ENCODE data around the gene BRI3.
A peak's percentile ranks its signal among the peaks of the same experiment; 100 is the strongest.

BRI3 gene, protein sequence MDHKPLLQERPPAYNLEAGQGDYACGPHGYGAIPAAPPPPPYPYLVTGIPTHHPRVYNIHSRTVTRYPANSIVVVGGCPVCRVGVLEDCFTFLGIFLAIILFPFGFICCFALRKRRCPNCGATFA

DNA sequence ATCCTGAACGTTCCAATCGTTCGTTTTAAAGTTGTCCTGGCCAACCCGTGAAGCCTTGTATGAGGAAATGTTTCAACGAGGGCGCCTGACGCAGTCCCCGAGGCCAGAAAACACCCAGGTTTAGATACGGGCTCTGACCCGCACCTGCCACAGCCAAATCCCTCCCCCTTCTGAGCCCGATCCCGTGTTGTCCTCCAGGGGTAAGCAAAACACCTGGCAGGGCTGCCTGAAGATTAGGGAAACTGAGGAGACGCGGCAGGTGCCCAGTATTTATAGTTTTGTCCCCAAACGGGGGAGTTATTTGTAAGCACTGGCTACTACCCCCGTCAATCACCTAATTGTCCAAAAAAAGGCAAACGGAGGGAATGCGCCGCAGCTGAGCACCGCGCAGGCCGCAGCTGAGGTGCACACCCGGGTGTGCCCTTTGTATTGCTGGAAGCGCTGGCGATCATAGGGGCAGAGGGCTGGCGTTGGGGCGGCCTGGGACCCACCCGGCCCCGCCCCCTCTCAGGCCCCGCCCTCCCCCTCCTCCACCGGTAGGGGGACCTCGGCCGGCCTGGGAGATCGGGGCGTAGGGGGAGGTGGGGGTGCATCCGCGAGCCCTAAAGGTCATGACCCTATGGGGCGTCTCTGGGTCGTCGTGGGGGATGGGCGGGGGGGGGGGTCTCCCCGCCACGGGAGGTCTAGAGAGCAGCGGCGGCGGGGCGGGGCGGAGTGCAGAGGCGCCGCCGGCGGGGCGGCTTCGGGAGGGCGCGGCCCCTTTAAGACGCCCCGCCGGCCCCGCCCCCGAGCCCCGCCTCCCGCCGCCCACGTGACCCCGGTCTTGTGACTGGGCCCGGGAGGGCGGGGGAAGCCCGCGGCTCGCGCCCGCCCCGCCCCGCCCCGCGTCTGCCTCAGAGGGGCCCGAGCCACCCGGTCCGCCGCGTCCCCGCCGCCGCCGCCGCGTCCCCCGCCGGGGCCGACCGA lies at the start of gene BRI3:
Gene BRI3, plus strand, starts transcription at position 896 of the 966 bp plus-strand sequence. CDS start 110 bp downstream, outside the sequence.
- peak within 1 kb of the TSS; percentile 93 to 98 for H3K27ac ChIP-seq
- no peaks in the 10 kb centered on the region for H3K9me3 ChIP-seq
- no peaks in the 10 kb centered on the region for H3K27me3 ChIP-seq
- H3K4me3 ChIP-seq: peak within 1 kb of the TSS; percentile 75 to 86
- intact Hi-C loops (cut with DNase I; ENCODE audit: low total_unique reads): loop anchor here (5.0 kb wide), 1 partner anchor 1271 kb away; the partner anchor contains the start of gene FAM200A
- DNase-seq: peak; percentile 86 to 94
- H3K4me1 ChIP-seq: peaks cover 8 to 55% (median 36%) of the 10 kb centered on the region in 4 donors
- H3K36me3 ChIP-seq: peaks cover 0 to 4% (median 0%) of the 10 kb centered on the region in 3 donors
- TF ChIP-seq, protein P1, sequence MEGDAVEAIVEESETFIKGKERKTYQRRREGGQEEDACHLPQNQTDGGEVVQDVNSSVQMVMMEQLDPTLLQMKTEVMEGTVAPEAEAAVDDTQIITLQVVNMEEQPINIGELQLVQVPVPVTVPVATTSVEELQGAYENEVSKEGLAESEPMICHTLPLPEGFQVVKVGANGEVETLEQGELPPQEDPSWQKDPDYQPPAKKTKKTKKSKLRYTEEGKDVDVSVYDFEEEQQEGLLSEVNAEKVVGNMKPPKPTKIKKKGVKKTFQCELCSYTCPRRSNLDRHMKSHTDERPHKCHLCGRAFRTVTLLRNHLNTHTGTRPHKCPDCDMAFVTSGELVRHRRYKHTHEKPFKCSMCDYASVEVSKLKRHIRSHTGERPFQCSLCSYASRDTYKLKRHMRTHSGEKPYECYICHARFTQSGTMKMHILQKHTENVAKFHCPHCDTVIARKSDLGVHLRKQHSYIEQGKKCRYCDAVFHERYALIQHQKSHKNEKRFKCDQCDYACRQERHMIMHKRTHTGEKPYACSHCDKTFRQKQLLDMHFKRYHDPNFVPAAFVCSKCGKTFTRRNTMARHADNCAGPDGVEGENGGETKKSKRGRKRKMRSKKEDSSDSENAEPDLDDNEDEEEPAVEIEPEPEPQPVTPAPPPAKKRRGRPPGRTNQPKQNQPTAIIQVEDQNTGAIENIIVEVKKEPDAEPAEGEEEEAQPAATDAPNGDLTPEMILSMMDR (IDR thresholded peaks at IDR 0.05): no peak

DNA sequence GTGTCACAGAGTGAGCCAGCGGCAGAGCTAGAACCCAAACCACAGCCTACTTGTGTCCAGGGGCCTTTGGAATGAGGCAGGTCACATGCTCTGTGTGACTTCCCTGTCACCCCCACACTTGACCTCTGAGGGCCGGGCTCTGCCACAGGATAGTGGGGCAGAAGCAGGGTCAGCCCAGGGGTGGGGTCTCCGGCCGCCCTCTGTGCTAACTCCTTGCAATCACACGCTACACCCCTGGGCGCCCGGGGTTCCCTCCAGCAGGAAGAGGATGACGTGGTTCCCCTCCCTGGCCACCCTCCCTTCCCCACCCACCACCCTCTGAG lies 49.3 kb upstream of the BRI3 start:
- Histone ChIP-seq H3K4me3 (no peak overlapping the region), H3K9me3 (no peaks in the 10 kb centered on the region), H3K27ac (no peak overlapping the region), H3K4me1 (no peaks in the 10 kb centered on the region), H3K27me3 (no peaks in the 10 kb centered on the region), H3K36me3 (peaks cover 10 to 86% (median 48%) of the 10 kb centered on the region in 3 donors)
- no peak for DNase-seq
- TF ChIP-seq, protein P1 (IDR thresholded peaks at IDR 0.05): no peak
- intact Hi-C loops (cut with DNase I; ENCODE audit: low total_unique reads): no loop called here

DNA sequence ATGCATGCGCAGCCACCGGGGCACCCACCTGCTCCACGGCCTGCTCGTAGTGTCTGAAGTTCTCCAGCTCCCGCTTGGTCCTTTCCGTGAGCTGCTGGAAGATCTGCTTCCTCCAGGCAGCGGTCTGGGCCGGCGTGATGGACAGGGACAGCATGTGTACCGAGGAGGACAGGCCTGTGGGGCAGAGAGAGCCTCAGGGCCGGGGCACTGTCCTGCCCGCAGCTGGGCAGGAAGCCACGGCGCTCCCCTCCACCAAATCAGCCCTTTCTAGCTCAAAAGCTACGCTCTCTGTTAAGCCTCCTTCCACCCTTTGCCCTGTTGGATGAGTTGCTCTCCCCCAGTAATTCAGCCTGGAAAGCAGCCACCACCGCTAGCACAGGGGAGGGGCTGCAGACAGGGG lies 48.7 kb upstream of the BRI3 start:
- DNase-seq: no peak
- no peaks in the 10 kb centered on the region for H3K4me1 ChIP-seq
- no peak overlapping the region for H3K4me3 ChIP-seq
- TF ChIP-seq, protein P1 (IDR thresholded peaks at IDR 0.05): no peak
- intact Hi-C loops (cut with DNase I; ENCODE audit: low total_unique reads): no loop called here
- peaks cover 10 to 85% (median 53%) of the 10 kb centered on the region in 3 donors for H3K36me3 ChIP-seq
- no peaks in the 10 kb centered on the region for H3K27me3 ChIP-seq
- no peaks in the 10 kb centered on the region for H3K9me3 ChIP-seq
- H3K27ac ChIP-seq: no peak overlapping the region

DNA sequence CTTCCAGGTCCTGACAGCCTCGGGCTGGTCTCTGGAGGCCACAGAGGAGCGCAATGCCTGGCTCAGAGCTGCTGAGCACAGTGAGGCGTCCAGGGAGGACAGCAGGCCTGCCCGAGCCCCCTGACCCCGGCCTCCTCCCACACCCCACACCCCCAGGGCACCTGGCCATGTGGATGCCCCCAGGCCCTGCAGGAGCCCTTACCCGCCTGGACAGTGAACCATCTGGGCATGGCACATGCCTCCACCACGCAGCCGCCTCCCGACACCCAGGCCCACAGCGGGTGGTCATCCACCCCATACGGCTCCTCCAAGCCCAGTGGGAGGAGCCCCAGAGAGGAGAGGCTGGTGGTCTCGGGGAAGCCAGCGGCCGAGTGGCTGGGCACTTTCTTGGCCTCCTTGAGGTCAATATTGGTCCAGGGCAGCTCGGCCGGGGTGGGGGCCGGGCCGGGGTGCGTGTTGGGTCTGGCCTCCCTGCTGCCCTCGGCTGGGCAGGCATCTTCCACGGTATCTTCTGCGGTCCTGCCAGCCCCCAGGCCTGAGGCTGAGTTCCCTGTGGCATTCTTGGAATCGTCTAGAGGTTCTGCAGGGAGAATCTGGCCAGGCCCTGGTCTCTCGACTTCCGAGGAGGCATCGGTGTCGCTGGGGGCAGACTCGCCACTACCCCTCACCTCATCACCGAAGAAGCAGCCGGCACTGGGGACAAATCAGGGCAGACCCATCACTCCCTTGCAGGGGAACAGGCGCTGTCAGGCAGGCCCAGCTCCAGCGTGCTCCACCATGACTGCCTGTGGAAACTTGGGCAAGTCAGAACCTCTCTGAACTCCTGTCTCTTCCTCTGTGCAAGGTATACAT lies 48.0 kb upstream of the BRI3 start:
- H3K9me3 ChIP-seq: no peaks in the 10 kb centered on the region
- no peak overlapping the region for H3K4me3 ChIP-seq
- H3K27ac ChIP-seq: no peak overlapping the region
- no peaks in the 10 kb centered on the region for H3K4me1 ChIP-seq
- no peaks in the 10 kb centered on the region for H3K27me3 ChIP-seq
- TF ChIP-seq, protein P1 (IDR thresholded peaks at IDR 0.05): no peak
- peaks cover 11 to 85% (median 54%) of the 10 kb centered on the region in 3 donors for H3K36me3 ChIP-seq
- no peak for DNase-seq
- intact Hi-C loops (cut with DNase I; ENCODE audit: low total_unique reads): no loop called here

DNA sequence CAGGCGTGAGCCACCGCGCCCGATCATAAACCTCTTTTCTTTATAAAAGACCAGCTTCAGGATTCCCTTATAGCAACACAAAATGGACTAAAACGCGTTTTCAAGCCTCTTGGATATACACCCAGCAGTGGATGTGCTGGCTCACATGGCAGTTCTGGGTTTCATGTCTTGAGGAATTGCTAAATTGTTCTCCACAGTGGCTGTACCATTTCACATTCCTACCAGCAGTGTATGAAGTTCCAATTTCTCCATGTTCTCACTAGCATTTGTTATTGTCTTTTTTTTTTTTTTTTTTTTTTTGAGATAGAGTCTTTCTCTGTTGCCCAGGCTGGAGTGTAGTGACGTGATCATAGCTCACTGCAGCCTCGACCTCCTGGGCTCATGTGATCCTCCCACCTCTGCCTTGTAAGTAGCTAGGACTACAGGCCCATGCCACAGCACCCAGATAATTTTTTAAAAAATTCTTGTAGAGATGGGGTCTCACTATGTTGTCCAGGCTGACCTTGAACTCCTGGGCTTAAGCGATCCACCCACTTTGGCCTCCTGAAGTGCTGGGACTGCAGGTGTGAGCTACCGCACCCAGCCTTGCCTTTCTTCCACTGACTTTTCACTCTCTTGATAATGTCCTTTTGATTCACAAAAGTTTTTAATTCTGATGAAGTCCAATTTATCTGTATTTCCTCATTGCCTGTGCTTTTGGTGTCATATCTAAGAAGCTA lies 46.9 kb upstream of the BRI3 start:
- peaks cover 23 to 85% (median 59%) of the 10 kb centered on the region in 3 donors for H3K36me3 ChIP-seq
- H3K9me3 ChIP-seq: no peaks in the 10 kb centered on the region
- H3K4me1 ChIP-seq: no peaks in the 10 kb centered on the region
- TF ChIP-seq, protein P1 (IDR thresholded peaks at IDR 0.05): no peak
- H3K4me3 ChIP-seq: no peak overlapping the region
- intact Hi-C loops (cut with DNase I; ENCODE audit: low total_unique reads): no loop called here
- no peak overlapping the region for H3K27ac ChIP-seq
- DNase-seq: no peak
- H3K27me3 ChIP-seq: no peaks in the 10 kb centered on the region

All from tibial artery (tissue), 4 donors.